Duodenal mucosa (tissue), 2 donors: Measurements from ENCODE around the gene HEATR1.
"Not testable (repeated sequence)": the region's sequence is repeated elsewhere in the genome, so short reads cannot be mapped to it uniquely, and the experiment has no call there.

Source experiments
- H3K27ac ChIP-seq: one replicate; pipeline ENCODE4 v1.7.0; 2013; ENCODE audit warnings: low read depth, low read length
- H3K27me3 ChIP-seq, 2 donors: one replicate each; pipeline ENCODE4 v1.7.0; 2013; ENCODE audit warnings: low read length in 2 of 2, control low read depth in 1 of 2; ENCODE audit not compliant: insufficient read depth in 2 of 2, control insufficient read depth in 1 of 2
- H3K36me3 ChIP-seq, 2 donors: one replicate each; pipeline ENCODE4 v1.7.0; 2013; ENCODE audit warnings: low read length in 2 of 2, control low read depth in 1 of 2; ENCODE audit not compliant: insufficient read depth in 2 of 2, control insufficient read depth in 1 of 2
- H3K4me1 ChIP-seq, 2 donors: one replicate each; pipeline ENCODE4 v1.7.0; 2013; ENCODE audit warnings: low read length in 2 of 2, control low read depth in 1 of 2; ENCODE audit not compliant: insufficient read depth in 2 of 2, control insufficient read depth in 1 of 2
- H3K4me3 ChIP-seq, 2 donors: one replicate each; pipeline ENCODE4 v1.7.0; 2013; ENCODE audit warnings: low read length in 2 of 2, low read depth in 1 of 2
- H3K9ac ChIP-seq, 2 donors: one replicate each; pipeline ENCODE4 v1.7.0; 2013; ENCODE audit warnings: low read length in 2 of 2, low read depth in 1 of 2
- H3K9me3 ChIP-seq, 2 donors: one replicate each; pipeline ENCODE4 v1.7.0; 2013; ENCODE audit warnings: low read length in 2 of 2, control low read depth in 1 of 2; ENCODE audit not compliant: control insufficient read depth in 1 of 2

Gene HEATR1

DNA sequence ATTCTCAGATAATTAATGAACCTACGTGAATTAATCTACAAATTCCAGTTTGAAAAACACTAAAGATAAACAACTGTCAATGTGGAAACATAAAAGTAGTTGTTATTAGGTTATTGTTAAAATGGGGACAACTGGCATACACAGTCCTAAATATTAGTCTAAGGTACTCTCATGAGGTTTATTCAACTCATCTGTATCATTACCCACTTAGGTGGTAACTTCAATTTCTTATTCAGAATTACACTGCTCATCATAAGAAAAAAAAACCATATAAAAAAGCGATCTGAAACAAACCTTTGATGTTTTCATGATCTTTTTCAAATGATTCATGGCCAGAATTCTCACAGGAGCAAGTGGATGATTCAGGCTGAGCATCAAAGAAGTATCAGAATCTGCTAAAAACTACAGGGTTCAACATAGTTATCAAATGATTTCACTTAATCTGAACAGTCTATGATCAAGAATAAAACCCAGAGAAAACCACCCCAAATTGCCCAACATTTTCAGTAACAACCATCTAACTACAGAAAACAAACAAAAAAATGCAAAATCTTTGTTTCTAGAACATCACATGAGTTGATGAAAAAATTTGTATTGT lies 13.7 kb downstream of the HEATR1 start:
- Histone ChIP-seq H3K36me3 (peaks cover 16 to 60% of the 10 kb centered on the region in 2 donors), H3K9me3 (no peaks in the 10 kb centered on the region), H3K9ac (no peak overlapping the region)

DNA sequence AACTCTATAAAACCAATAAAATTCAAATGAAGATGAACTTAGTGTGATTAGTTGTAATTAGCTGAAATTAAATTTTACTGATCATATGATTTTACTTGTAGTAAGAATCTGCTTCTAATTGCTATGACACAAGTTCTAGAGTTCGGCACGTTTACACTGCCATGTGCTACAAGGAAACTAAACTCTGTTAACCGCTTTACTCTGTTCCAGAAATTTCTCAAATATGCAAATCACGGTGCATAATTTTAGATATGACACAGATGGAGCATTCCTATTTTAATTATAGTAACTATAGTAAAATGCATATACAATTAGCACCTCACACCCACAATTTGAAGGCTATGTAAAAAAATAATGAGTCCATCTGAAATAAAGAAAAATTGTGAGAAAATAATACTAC lies 14.8 kb downstream of the HEATR1 start:
- Histone ChIP-seq H3K27me3 (no peaks in the 10 kb centered on the region), H3K9ac (no peak overlapping the region), H3K9me3 (no peaks in the 10 kb centered on the region), H3K36me3 (peaks cover 21 to 58% of the 10 kb centered on the region in 2 donors), H3K4me1 (no peaks in the 10 kb centered on the region), H3K4me3 (no peak overlapping the region), H3K27ac (no peak overlapping the region)

More for the DNA sequence above, 13.7 kb downstream of the HEATR1 start:
- Histone ChIP-seq H3K27ac (no peak overlapping the region), H3K27me3 (no peaks in the 10 kb centered on the region), H3K4me3 (no peak overlapping the region), H3K4me1 (no peaks in the 10 kb centered on the region)

DNA sequence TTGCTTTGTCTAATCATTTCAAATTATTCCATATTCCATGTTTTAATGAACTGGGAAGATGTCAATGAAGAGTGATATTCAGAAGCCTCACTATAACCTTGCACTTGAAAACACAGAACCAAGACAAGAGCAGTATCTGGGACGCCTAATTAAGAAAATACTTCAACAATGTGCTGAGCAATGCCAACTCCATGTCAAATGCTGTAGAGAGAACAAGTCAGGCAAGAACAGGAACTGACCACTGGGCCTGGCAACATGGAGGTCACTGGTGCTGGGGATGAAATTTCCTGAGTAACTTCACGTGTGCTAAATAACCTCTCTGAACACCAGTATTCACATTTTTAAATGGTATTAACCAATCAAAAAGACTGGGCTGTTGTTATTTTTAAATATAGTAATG lies 22.8 kb downstream of the HEATR1 start:
- peaks cover 21 to 64% of the 10 kb centered on the region in 2 donors for H3K36me3 ChIP-seq
- no peaks in the 10 kb centered on the region for H3K27me3 ChIP-seq
- no peak overlapping the region for H3K4me3 ChIP-seq
- no peaks in the 10 kb centered on the region for H3K9me3 ChIP-seq
- H3K27ac ChIP-seq = no peak overlapping the region
- H3K4me1 ChIP-seq = no peaks in the 10 kb centered on the region
- H3K9ac ChIP-seq = no peak overlapping the region

DNA sequence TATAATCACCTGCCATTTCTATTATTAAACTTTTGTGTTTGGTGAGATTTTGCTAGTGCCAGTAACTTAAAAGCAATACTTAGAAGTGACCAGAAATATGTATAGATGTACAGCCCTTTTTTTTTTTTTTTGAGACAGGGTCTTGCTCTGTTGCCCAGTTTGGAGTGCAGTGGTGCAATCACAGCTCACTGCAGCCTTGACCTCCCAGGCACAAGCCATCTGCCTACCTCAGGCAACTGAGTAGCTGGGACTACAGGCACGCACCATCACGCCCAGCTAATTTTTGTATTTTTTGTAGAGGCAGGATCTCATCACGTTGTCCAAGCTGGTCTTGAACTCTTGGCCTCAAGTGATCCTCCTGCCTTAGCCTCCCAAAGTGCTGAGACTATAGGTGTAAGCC lies 23.9 kb downstream of the HEATR1 start:
- H3K9me3 ChIP-seq, H3K4me3 ChIP-seq, H3K4me1 ChIP-seq, H3K27me3 ChIP-seq, H3K9ac ChIP-seq, H3K27ac ChIP-seq: not testable (repeated sequence)
- H3K36me3 ChIP-seq = peaks cover 18 to 66% of the 10 kb centered on the region in 2 donors

DNA sequence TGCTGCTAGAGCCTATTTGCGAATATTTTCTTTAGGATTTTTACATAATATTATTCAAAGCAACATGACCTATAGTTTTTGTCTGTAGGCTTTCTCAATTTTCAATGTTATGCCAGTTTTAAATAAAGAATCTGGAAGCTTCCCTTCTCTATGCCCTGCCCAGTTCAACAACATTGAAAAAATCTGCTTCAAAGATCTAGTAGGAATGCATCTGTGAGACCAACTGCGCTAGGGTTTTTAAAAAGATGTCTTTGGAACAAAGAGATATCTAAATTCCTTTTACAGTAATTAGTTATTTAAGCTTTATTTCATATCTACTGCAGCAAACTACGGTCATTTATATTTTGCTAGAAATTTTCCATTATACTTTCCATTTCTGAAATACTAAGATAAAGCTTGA lies 25.7 kb downstream of the HEATR1 start:
- Histone ChIP-seq H3K36me3 (peaks cover 11 to 68% of the 10 kb centered on the region in 2 donors), H3K4me1 (no peaks in the 10 kb centered on the region), H3K4me3 (no peak overlapping the region), H3K27me3 (no peaks in the 10 kb centered on the region), H3K9ac (no peak overlapping the region), H3K9me3 (no peaks in the 10 kb centered on the region), H3K27ac (no peak overlapping the region)

DNA sequence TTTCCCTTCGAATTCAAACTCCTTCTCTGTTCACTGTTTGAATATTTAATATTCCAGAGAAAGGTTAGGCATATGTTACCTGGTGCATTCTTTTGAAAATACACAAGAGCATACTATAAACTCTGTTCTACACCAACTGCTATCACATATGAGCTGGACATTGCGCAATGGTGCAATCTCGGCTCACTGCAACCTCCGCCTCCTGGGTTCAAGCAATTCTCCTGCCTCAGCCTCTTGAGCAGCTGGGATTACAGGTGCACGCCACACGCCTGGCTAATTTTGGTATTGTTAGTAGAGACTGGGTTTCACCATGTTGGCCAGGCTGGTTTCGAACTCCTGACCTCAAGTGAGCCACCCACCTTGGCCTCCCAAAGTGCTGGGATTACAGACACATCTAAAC lies 27.3 kb downstream of the HEATR1 start:
- H3K4me3 ChIP-seq, H3K4me1 ChIP-seq, H3K9ac ChIP-seq, H3K27me3 ChIP-seq, H3K9me3 ChIP-seq, H3K27ac ChIP-seq: not testable (repeated sequence)
- H3K36me3 ChIP-seq = peaks cover 20 to 65% of the 10 kb centered on the region in 2 donors

DNA sequence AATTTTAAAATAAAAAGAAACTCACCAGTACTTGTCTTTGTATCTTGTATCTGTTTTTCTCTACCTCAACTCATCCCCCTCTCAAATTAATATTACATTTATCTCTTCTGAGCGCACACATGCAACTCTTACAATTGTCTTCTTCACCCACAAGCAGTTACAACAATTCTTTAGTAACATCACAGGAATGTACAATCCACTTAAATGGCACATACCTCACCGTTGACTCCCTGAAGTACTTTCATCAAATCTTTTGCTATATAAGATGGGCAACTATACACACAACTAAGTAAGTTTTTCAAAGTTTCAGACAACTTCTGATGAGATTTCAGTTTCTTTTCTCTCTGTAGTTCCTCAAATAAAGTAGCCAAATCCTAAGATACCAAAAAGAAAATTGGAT lies 28.3 kb downstream of the HEATR1 start:
- Histone ChIP-seq H3K9ac (no peak overlapping the region), H3K27me3 (no peaks in the 10 kb centered on the region), H3K4me1 (no peaks in the 10 kb centered on the region), H3K36me3 (peaks cover 26 to 67% of the 10 kb centered on the region in 2 donors), H3K4me3 (no peak overlapping the region), H3K9me3 (no peaks in the 10 kb centered on the region), H3K27ac (no peak overlapping the region)

DNA sequence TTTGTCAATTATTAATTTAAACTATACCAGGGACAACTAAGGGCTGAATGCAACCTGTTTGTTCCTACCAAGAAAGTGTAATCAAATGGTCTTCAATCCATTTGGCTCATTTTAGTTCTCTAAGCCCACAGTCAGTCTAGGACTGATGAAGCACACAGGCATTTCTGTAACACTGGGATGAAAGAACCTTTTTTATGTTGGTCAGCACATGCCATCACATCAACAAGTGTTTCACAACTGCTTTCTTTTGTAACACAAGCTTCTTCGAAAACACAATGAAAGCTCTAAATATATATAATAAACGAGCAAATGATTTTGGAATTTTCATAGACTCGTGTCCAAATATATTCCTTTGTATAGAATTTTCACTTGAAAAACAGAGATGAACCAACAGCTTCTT lies 28.8 kb downstream of the HEATR1 start:
- H3K36me3 ChIP-seq = peaks cover 28 to 68% of the 10 kb centered on the region in 2 donors
- H3K4me3 ChIP-seq = no peak overlapping the region
- H3K9me3 ChIP-seq = no peaks in the 10 kb centered on the region
- no peaks in the 10 kb centered on the region for H3K27me3 ChIP-seq
- no peak overlapping the region for H3K27ac ChIP-seq
- no peaks in the 10 kb centered on the region for H3K4me1 ChIP-seq
- H3K9ac ChIP-seq = no peak overlapping the region

DNA sequence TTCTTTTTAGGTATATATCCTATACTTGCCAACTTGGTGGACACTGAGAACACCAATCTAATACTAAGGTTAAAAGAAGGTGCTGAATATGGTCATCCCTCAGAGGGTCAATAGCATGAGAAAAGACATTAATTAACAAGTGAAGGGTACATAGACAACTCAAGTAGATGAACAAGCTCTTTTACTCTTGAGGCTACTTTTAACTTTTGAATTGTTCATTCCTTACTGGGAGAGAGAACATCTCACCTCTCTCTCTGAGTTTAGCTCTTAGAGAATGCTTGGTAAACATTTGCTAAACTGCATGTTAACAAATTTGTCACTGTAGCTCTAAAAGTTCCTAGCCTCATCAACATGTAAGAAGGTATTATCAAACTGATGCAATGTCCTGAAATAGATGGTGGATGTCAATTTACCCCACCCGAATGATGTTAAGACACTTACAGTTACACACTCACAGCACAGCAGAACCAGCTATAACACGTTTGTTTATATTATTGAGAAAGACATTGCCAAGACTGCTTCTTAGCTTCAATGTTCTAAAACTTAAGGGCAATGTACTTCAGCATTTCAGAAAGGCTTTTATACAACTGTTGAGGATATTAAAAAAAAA lies 35.9 kb downstream of the HEATR1 start:
- H3K36me3 ChIP-seq = peaks cover 34 to 81% of the 10 kb centered on the region in 2 donors
- H3K9ac ChIP-seq = no peak overlapping the region
- H3K27ac ChIP-seq = no peak overlapping the region
- H3K27me3 ChIP-seq = no peaks in the 10 kb centered on the region
- H3K4me3 ChIP-seq = no peak overlapping the region
- H3K9me3 ChIP-seq = no peaks in the 10 kb centered on the region
- no peaks in the 10 kb centered on the region for H3K4me1 ChIP-seq

DNA sequence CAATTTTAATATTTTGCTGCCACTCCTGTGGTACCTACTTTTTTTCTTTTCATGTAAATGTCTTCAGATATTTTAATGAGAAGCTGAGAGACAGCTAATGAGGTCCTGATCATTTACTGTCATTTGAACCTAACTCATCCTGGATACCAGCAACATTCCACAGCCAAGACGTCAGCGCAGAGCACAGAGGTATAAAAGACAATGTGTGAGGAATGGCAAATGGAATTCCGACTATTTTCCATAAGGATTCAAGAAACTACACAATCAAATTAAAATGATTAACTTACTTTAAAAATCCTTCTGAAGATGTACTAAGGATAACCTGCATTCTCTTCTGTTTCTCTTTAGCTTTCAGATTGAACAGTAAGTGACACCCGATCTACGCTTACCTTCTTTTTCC lies 38.8 kb downstream of the HEATR1 start:
- Histone ChIP-seq H3K4me3 (no peak overlapping the region), H3K9me3 (no peaks in the 10 kb centered on the region), H3K36me3 (peaks cover 22 to 73% of the 10 kb centered on the region in 2 donors), H3K27me3 (no peaks in the 10 kb centered on the region), H3K27ac (no peak overlapping the region), H3K9ac (no peak overlapping the region), H3K4me1 (no peaks in the 10 kb centered on the region)
